Measurements from ENCODE around the gene NFKBIA. TPM values are rescaled to one million over a fixed set of nuclear protein-coding genes. Genes with fewer than 3 reads are reported as not detected.
A peak's percentile ranks its signal among the peaks of the same experiment; 100 is the strongest.

NFKBIA gene
- polyA plus RNA-seq, 2 of the 4 experiments (the other 2 are of a cell fraction) = 65.0 to 115 TPM

- TF ChIP-seq ESRRA (IDR thresholded peaks at IDR 0.05; ENCODE audit: borderline replicate concordance, low read length) (no peak), POLR2A (IDR thresholded peaks at IDR 0.05; ENCODE audit: low read length) (no peak), RCOR1 (IDR thresholded peaks at IDR 0.05; ENCODE audit: low read depth, low read length) (no peak), CEBPB (IDR thresholded peaks at IDR 0.05) (no peak), PBX3 (IDR thresholded peaks at IDR 0.05) (no peak), HEYL (CRISPR knock-in tag; IDR thresholded peaks at IDR 0.05) (no peak)
- FAIRE-seq = no peak
- H3K27ac ChIP-seq = peak overlapping the region; percentile 74 to 86; a peak in 5 of 6 replicates
- POLR2A ChIA-PET = interaction anchor here (1.4 kb wide), 1 partner anchor 37 kb away, joined by 3 read pairs; no protein-coding TSS in a partner anchor
- peaks cover 7% of the 10 kb centered on the region; the same call in 2 of the 3 replicates for H3K9me3 ChIP-seq
- no peak overlapping the region for H3K4me3 ChIP-seq
- no peak for ATAC-seq
- no peak for DNase-seq (ENCODE audit: low read depth in 1 of 2, low spot score in 1 of 2)
- CTCF ChIA-PET = interaction anchor here (2.6 kb wide), 1 partner anchor 37 kb away, joined by 9 read pairs; the partner anchor contains the start of gene NFKBIA
- H3K4me2 ChIP-seq = 0 out of 3 replicates have a peak overlapping the region, but pooled peaks have one; percentile 7
- peaks cover 58% of the 10 kb centered on the region for H3K4me1 ChIP-seq
- WGBS (ENCODE audit: missing lambda C conversion rate) = 98% methylated on average over 5 of the region's 5 CpGs
These were observed 37.5 kb downstream of the NFKBIA start for GRCh38 chr14:35367056-35367372.

GRCh38 chr14:35366521-35366976 lies 38.0 kb downstream of the NFKBIA start:
- Histone ChIP-seq H3K4me2 (no peak overlapping the region), H3K27ac (peak overlapping the region; percentile 74 to 86; a peak in 5 of 6 replicates), H3K4me3 (no peak overlapping the region), H3K4me1 (peaks cover 58% of the 10 kb centered on the region), H3K9me3 (peaks cover 6% of the 10 kb centered on the region; the same call in 2 of the 3 replicates)
- ChIA-PET CTCF (interaction anchor here (2.6 kb wide), 1 partner anchor 38 kb away, joined by 9 read pairs; the partner anchor contains the start of gene NFKBIA), POLR2A (no interaction called here)
- TF ChIP-seq ZFP36 (IDR thresholded peaks at IDR 0.05; ENCODE audit: borderline replicate concordance, partially characterized antibody) (no peak), CHD4 (IDR thresholded peaks at IDR 0.05; ENCODE audit: borderline replicate concordance) (0 out of 2 replicates have a peak, but pooled peaks have one; percentile 34), KDM1A (IDR thresholded peaks at IDR 0.05; ENCODE audit: low read depth) (peak; percentile 62; the same call in 1 of the 2 replicates), REST (IDR thresholded peaks at IDR 0.05) (no peak), CHD2 (IDR thresholded peaks at IDR 0.05; ENCODE audit: low read length, partially characterized antibody) (no peak), SMC3 (IDR thresholded peaks at IDR 0.05) (no peak), KDM5A (IDR thresholded peaks at IDR 0.05) (no peak), MAFK (IDR thresholded peaks at IDR 0.05; ENCODE audit: partially characterized antibody) (no peak)
- ATAC-seq (no peak), FAIRE-seq (no peak), DNase-seq (ENCODE audit: low read depth in 1 of 2, low spot score in 1 of 2) (no peak)
- 99% methylated on average over 8 of the region's 8 CpGs for WGBS (ENCODE audit: missing lambda C conversion rate)

GRCh38 chr14:35366056-35366451 lies 38.5 kb downstream of the NFKBIA start:
- ATAC-seq (no peak), FAIRE-seq (no peak), DNase-seq (ENCODE audit: low read depth in 1 of 2, low spot score in 1 of 2) (no peak)
- peak overlapping the region; percentile 56 for H3K4me2 ChIP-seq
- no peak for TF ChIP-seq ZFP36 (IDR thresholded peaks at IDR 0.05; ENCODE audit: borderline replicate concordance, partially characterized antibody)
- CTCF ChIA-PET = interaction anchor here (1.2 to 1.4 kb wide), 2 partner anchors 48 to 137 kb away, joined by 3 to 5 read pairs; no protein-coding TSS in a partner anchor
- peaks cover 58% of the 10 kb centered on the region for H3K4me1 ChIP-seq
- H3K9me3 ChIP-seq = peaks cover 2% of the 10 kb centered on the region; the same call in 2 of the 3 replicates
- POLR2A ChIA-PET = interaction anchor here (1.2 to 1.5 kb wide), 4 partner anchors 9 to 74 kb away, joined by 3 to 7 read pairs (median 4); partner anchors contain the start of genes NFKBIA and PSMA6
- H3K4me3 ChIP-seq = no peak overlapping the region
- peak overlapping the region; percentile 74 to 86 for H3K27ac ChIP-seq
- WGBS (ENCODE audit: missing lambda C conversion rate) = 93% methylated on average over 12 of the region's 12 CpGs

Measured in A549 (cell line).